HL-60/S4 treated with retinoic acid at 250 ng/mL for 4 days and 3 days (cell line): Measurements from ENCODE around the gene NUP153.
"Not testable (repeated sequence)": the region's sequence is repeated elsewhere in the genome, so short reads cannot be mapped to it uniquely, and the experiment has no call there.

Experiments
- in situ Hi-C: fragments of 300-500 bp; cut with MboI; formaldehyde crosslinking; loops from 2 replicates; pipeline ENCODE4 v1.7.0; 2022; ENCODE audit warnings: low sequenced_read_pairs

NUP153 gene

DNA sequence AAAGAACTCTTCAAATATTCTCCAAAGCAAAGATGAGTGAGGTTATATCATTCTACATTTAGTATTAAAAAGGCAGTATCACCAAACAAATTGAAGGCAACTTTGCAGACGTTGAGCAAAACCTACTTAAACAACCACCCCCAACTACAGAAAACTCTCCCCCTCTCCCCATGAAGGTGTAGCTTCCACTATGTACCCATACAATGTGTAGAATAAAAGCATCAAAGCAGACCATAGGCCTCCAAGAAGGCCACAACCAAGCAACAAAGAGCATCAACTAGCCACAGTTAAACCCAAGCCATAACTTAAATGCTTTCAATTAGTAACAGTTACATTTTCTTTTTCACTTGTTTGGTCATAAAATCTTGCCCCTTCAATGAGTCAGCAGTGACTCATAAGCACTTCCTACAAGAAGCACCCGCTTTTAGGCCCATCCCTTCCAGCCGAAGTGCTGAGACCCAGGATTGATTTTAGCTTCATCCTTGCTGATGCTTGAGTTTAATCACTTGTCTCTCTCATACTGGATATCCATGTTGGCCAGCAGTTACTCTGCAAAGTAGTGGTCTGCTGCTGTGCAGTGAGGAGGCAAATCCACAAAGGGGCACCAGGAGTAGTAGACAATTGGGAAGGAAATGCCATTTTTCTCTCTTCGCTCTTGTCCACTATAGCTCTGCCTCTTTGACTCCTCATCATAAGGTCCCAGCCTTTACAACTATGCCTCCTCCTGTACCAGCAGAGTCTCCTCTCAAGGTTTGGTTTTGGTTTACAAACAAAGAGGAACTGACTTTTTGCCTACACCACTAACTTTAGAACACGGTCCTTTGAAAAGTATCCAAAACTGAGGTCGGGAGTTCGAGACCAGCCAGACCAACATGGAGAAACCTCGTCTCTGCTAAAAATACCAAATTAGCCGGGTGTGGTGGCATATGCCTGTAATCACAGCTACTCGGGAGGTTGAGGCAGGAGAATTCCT is 8.4 kb upstream of the NUP153 start:
- in situ Hi-C loops: no loop called here

GRCh38 chr6:17714177-17714576 is 7.5 kb upstream of the NUP153 start:
- in situ Hi-C loops: no loop called here

- in situ Hi-C loops: no loop called here
These were observed 5.9 kb upstream of the NUP153 start for GRCh38 chr6:17712576-17712975.

- in situ Hi-C loops: no loop called here
These were observed 3.6 kb upstream of the NUP153 start for GRCh38 chr6:17710331-17710730.

GRCh38 chr6:17709476-17709875 is 2.8 kb upstream of the NUP153 start:
- in situ Hi-C loops: no loop called here

DNA sequence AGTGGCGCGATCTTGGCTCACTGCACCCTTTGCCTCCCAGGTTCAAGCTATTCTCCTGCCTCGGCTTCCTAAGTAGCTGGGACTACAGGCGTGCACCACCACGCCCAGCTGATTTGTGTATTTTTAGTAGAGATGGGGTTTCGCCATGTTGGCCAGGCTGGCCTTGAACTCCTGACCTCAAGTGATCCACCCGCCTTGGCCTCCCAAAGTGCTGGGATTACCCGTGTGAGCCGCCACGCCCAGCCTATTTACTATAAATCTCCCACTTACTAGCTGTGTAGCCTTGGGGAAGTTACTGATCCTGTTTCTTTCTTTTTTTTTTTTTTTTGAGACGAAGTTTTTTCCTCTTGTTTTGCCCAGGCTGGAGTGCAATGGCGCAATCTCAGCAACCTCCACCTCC is 1.3 kb upstream of the NUP153 start:
- in situ Hi-C loops: not testable (repeated sequence)

- in situ Hi-C loops: no loop called here
These were observed 586 bp upstream of the NUP153 start for GRCh38 chr6:17707371-17707651.

- in situ Hi-C loops: no loop called here
These were observed 746 bp downstream of the NUP153 start for GRCh38 chr6:17705778-17706579.

GRCh38 chr6:17705428-17705777 is 1.3 kb downstream of the NUP153 start:
- in situ Hi-C loops: no loop called here

GRCh38 chr6:17703256-17703694 is 3.5 kb downstream of the NUP153 start:
- in situ Hi-C loops: no loop called here

GRCh38 chr6:17700421-17701416 is 6.0 kb downstream of the NUP153 start:
- in situ Hi-C loops: no loop called here

- in situ Hi-C loops: no loop called here
These were observed 14.7 kb downstream of the NUP153 start for GRCh38 chr6:17691925-17692538.

DNA sequence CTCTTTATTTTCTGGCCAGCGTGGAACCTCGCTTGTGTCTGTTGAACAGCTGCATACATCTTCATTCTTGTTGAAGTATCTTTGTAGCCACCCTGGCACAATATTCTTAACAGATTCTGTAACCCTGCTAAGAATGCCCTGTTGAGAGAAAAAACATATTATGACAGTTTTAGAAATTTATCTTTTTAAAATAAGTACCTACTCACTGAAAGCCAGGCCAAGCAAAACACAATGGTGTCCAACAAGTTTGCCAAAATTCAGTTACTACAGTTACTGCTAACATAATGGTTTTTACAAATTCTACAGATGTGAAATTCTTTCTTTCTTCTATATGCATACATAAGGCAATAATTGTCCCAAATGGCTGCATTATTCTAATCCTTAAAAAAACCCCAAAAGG is 18.2 kb downstream of the NUP153 start:
- in situ Hi-C loops: no loop called here

DNA sequence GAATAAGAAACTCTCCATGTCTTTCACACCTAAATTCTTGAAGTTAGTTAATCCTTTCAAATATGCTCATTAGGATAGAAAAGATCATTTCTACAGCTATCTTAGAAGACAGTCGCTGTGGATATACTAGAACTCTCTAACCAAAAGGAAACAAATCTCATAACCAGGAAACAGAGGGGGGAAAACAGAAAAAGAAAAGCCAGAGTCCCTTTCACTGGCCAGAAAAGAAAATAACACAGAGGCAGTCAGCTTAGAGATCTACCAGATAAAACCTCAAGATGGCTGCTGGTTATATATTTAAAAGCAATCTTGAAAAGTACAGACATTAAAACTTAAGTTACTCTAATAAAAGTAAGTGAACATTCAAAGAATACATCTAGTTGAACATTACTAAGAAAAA is 19.6 kb downstream of the NUP153 start:
- in situ Hi-C loops: no loop called here

DNA sequence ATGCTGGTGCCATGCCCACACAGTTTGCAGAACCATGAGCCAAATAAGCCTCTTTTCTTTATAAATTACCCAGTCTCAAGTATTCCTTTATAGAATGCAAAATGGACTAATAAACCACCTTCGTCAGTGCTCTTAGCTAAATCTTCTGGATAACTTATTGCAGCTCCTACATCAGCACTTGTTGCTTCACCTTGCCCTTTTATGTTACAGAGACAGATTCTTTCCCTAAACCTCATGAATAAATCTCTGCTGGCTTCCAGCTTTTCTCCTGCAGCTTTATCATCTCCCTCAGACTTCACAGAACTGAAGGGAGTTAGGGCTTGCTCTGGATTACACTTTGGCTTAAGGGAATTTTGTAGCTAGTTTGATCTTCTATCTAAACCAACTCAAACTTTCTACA is 22.6 kb downstream of the NUP153 start:
- in situ Hi-C loops: no loop called here

GRCh38 chr6:17683428-17683827 is 23.3 kb downstream of the NUP153 start:
- in situ Hi-C loops: no loop called here

DNA sequence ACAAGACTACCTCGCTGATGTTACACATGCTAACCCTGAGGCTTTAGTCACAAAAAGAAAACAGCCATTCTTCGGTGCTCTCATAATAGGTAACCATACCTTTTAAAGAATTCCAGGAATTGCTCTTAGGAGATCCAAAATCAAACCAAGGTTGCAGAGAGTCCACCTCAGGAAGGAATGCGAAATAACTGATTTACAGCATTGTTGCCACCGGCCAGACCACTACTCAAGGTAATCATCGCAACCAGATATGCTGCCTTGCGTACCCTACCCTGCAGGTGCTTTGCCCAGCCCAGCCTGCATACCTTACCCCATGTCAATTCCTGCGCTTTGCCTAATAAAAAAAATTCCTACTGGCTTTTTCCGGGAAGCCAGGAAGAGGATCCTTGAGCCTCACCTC is 27.0 kb downstream of the NUP153 start:
- in situ Hi-C loops: no loop called here

DNA sequence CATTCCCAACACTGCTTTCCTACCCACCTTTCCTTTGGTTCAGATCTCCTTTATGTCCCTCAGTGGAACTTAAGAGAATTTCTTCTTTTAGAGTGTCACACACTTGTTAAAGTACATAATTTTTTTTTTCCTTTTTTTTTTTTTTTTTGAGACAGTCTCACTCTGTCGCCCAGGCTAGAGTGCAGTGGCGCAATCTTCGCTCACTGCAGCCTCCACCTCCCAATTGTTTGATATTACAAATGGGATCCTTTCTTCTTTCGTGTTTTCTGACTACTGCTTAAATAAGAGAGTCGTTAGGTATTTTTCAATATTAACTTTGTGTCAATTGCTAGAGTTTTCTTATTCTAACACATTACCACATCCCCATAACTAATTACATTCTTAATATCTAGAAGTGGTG is 29.1 kb downstream of the NUP153 start:
- in situ Hi-C loops: no loop called here

DNA sequence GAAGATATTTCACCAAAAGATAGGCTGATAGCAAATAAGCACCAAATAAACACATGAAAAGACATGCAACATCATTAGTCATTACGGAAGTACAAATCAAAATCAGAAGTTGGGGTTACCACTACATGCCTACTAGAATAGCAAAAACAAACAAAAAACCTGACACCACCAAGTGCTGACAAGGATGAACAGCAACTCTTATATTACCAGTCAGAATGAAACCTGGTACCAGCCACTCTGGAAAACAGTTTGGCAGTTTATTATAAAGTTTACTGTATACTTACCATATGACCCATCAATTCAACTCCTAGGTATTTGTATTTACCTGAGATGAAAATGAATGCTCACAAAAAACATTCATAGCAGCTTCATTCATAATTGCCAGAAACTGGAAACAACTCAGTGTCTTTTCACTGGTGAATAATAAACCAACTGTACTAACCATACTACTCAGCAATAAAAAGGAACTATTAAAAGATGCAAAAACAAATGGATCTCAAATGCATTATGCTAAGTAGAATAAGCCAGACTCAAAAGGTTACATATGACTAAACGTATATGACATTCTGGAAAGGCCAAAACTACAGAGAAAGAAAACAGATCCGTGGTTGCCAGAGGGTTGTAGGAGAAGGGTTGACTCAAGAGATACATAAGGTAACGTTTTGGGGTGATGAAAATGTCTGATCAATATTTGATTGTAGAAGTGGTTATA is 33.0 kb downstream of the NUP153 start:
- in situ Hi-C loops: no loop called here
